GM18526 (cell line): ENCODE data around the gene GRWD1.

Experiments
- POLR2A ChIP-seq: IDR thresholded peaks from 3 replicates; pipeline ENCODE4 v1.6.1; 2011; ENCODE audit not compliant: insufficient read length; ENCODE audit errors: extremely low read depth

Gene GRWD1

DNA sequence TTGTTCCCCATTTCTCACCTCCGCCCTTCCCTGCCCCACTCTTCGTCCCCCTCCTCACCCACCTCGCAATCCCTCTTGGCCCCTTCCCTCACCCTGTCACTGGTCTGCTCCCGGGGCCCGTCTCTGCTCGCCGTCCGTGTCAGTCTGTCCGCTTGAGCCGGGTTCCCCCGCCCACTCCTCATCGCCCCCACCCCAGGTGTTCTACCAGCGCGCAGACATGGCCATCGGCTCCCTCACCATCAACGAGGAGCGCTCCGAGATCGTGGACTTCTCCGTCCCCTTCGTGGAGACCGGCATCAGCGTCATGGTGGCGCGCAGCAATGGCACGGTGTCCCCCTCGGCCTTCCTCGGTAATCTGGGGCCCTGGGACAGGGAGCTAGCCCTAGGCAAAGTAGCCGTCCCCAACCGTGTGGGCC lies 30.0 kb upstream of the GRWD1 start:
- TF ChIP-seq POLR2A = no peak

DNA sequence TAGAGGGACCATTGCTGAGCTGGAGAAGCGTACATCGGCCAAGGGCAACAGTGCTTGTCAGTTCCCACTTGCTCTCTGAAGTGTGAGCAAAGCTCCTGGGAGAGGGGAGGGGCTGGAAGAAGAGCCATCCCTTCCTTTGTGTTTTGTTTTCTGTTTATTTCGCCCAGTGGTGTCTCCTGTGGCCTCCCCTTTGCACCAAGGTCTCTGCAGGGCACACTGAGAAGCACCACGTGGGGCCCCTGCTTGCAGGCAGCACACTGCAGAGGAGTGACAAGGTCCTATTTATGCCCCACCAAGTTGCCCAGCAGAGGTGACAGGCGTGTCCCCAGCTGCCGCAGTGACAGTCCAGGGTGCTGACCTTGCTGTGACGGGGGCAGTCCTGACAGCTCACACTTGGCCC lies 28.4 kb upstream of the GRWD1 start:
- no peak for TF ChIP-seq POLR2A

DNA sequence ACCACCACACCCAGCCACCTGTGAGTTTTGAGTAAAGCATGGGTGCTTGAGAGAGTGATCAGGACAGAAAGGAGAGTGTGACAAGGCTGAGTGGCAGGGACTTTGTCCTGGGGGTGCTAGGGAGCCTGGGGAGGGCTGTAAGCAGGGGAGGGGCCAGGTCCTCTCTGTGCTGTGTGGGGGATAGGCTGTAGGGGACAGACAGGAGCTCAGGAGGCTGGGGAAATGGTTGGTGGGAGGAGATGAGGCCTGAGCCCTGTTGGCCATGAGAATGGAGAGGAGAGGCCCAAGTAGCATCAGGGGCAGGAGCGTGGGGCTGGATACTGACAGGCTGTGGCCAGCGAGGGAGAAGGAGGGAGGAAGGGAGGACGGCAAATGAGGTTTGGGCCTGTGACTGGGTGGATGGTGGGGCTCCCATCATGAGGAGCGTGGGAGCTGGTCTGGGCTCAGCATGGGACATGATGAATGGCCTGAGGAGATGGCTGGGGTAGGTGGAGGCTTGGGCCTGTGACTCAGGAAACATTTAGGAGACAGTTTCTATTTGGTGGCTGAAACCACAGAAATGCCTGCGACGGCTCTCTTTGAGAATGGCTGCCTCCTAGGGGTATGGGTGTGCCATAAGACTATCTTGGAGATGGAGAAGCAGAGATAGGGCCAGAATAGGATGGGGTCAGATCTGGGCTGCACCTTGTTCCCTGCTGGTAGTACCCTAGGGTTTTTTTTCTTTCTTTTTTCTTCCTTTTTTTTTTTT lies 27.3 kb upstream of the GRWD1 start:
- no peak for TF ChIP-seq POLR2A

DNA sequence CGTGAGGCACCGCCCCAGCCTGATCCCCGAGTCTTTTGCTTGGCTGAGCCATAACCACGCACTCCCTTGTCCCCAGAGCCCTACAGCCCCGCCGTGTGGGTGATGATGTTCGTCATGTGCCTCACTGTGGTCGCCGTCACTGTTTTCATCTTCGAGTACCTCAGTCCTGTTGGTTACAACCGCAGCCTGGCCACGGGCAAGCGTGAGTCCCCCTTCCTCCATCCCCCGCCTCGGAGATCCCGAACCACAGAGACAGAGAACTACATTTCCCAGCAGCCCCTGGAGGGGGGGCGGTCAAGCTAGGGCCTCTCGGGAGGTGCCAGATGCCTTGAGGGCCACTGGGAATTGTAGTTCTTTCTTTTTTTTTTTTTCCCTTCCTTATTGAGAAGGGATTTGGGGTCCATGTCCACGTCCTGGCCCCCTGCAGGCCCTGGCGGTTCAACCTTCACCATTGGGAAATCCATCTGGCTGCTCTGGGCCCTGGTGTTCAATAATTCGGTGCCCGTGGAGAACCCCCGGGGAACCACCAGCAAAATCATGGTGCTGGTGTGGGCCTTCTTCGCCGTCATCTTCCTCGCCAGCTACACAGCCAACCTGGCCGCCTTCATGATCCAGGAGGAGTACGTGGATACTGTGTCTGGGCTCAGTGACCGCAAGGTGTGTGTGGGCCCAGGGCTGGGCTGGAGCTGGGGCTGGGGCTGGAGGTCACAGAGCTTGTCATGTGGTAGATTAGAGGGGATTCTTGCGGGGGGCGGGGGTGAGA lies 26.4 kb upstream of the GRWD1 start:
- no peak for TF ChIP-seq POLR2A

DNA sequence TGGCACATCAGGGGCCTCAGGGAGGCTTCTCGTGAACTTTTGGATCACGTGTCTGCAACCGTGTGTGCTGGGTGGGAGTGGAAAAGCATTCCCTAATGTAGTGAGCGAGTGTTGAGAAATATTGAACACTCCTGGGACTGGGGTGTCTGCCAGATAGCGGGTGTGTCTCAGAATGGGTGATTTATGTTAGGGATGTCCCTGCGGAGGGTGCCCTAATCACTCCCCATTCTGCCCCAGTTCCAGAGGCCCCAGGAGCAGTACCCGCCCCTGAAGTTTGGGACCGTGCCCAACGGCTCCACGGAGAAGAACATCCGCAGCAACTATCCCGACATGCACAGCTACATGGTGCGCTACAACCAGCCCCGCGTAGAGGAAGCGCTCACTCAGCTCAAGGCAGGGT lies 24.2 kb upstream of the GRWD1 start:
- TF ChIP-seq POLR2A = no peak

DNA sequence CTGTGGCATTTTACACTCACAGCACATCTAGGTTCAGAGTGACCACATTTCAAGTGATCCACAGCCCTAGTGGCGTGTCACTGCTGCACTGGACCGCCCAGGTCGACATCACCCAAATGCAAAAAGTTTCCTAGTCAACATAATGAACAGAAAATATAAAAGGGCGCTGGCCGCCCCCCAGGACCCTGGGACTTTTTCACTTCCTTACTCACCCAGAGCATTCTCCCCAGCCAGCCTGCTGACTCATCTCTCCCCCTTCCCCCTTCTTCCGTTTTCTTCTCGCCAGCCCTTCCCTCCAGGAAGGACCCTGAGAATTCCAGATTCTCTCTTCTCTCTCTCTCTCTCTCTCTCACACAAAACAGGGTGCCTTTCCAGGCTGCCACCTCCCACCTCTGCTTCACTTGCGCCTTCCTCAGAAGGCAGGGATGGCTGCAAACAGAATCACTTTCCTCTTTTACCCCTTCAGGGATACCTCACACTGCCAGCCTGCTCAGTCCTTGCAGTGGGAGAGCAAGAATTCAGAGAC lies 21.0 kb upstream of the GRWD1 start:
- TF ChIP-seq POLR2A = no peak

DNA sequence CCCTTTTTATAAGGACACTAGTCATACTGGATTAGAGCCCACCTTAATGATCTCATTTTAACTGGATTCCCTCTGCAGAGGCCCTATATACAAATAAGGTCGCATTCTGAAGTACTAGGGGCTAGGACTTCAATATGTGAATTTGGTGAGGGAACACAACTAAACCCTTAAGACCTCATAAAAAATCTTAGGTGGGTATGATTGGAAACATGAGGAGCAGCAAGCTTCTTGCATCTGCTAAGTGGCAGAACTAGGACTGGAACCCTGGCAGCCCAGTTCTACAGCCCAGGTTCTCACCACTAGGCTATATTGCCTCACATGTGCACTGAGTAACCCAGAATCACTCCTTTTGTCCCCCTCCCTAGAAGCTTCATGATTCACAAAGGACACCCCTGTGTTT lies 17.1 kb upstream of the GRWD1 start:
- TF ChIP-seq POLR2A = no peak

DNA sequence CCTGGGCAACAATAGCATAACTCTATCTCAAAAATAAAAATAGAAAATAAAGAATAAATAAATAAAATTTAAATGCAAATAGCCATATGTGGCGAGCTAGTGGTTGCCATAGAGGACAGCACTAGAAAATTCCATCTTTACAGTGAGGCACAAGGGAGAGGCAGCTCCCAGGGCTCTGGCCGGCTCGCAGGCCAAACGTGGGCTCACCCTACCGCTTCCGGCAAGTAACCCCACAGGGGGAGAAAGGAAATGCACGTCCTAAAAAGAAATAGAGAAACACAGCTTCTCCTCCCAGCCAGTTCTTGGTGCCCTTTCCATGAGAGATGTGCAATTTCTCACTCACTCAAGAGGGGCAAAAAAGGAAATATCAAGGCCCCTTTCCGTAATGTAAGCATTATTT lies 12.4 kb upstream of the GRWD1 start:
- no peak for TF ChIP-seq POLR2A

DNA sequence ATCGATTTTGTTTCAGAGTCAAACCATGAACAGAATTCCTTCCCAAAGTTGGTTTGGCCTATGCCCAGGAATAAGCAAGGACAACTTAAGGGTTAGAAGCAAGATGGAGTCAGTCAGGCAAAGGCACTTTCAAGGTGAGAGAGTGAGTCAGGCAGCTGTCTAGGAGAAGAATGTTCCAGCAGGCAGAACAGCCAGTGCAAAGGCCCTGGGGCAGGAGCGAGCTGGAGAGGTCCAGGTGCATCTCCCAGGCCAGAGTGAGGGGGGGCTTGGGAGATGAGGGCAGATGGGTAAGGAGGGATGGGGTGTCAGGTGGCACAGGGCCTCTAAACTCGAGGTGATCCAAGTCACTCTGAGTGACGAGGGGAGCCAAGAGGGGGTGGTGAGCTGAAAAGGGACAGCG lies 9.2 kb upstream of the GRWD1 start:
- no peak for TF ChIP-seq POLR2A

DNA sequence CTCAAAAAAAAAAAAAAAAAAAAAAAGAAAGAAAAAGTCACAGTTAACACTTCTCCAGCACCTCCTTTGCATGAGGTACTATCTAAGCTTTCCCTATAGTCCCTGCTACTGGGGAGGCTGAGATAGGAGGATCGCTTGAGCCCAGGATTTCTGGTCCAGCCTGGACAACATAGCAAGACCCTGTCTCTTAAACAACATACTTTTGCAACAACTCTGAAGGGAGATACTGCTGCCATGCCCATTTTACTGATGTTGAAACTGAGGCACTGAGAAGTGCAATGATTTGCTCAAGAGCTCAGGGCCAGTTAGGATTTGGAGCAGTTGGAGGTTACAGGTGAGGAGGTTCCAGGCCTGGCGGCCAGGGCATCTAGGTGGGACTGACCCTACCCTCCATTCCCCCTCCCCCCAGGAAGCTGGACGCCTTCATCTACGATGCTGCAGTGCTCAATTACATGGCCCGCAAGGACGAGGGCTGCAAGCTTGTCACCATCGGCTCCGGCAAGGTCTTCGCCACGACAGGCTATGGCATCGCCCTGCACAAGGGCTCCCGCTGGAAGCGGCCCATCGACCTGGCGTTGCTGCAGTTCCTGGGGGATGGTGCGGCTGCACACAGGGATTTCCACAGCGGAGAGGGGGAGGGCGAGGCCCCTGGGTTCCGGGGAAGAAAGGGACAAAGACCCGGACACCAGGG lies 4.3 kb upstream of the GRWD1 start:
- no peak for TF ChIP-seq POLR2A

DNA sequence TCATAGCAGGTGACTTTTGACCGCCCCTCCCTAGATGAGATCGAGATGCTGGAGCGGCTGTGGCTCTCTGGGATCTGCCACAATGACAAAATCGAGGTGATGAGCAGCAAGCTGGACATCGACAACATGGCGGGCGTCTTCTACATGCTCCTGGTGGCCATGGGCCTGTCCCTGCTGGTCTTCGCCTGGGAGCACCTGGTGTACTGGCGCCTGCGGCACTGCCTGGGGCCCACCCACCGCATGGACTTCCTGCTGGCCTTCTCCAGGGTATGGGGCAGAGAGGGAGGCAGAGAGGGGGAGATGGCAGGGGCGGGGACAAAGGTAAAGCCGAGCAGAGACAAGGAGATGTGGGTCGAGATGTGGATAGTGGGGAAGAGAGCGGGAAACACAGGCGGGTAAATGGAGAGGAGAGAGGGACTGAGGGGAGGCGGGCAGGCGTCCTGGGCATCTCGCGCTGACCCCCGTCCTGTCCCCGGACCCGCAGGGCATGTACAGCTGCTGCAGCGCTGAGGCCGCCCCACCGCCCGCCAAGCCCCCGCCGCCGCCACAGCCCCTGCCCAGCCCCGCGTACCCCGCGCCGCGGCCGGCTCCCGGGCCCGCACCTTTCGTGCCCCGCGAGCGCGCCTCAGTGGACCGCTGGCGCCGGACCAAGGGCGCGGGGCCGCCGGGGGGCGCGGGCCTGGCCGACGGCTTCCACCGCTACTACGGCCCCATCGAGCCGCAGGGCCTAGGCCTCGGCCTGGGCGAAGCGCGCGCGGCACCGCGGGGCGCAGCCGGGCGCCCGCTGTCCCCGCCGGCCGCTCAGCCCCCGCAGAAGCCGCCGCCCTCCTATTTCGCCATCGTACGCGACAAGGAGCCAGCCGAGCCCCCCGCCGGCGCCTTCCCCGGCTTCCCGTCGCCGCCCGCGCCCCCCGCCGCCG lies 3.4 kb upstream of the GRWD1 start:
- TF ChIP-seq POLR2A = no peak

DNA sequence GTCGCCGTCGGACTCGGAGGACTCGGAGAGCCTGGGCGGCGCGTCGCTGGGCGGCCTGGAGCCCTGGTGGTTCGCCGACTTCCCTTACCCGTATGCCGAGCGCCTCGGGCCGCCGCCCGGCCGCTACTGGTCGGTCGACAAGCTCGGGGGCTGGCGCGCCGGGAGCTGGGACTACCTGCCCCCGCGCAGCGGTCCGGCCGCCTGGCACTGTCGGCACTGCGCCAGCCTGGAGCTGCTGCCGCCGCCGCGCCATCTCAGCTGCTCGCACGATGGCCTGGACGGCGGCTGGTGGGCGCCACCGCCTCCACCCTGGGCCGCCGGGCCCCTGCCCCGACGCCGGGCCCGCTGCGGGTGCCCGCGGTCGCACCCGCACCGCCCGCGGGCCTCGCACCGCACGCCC lies 2.5 kb upstream of the GRWD1 start:
- no peak for TF ChIP-seq POLR2A

DNA sequence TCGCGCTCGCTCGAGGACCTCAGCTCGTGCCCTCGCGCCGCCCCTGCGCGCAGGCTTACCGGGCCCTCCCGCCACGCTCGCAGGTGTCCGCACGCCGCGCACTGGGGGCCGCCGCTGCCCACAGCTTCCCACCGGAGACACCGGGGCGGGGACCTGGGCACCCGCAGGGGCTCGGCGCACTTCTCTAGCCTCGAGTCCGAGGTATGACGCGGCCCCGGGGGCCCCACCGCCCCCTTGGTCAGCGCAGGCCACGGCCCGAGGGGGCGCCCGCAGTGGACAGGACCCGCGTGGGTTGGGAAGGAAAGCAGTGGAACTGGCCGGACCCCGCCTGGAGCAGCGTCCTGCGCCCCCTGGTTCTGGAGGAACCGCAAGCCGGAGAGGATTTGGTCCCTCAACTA lies 2.1 kb upstream of the GRWD1 start:
- no peak for TF ChIP-seq POLR2A

DNA sequence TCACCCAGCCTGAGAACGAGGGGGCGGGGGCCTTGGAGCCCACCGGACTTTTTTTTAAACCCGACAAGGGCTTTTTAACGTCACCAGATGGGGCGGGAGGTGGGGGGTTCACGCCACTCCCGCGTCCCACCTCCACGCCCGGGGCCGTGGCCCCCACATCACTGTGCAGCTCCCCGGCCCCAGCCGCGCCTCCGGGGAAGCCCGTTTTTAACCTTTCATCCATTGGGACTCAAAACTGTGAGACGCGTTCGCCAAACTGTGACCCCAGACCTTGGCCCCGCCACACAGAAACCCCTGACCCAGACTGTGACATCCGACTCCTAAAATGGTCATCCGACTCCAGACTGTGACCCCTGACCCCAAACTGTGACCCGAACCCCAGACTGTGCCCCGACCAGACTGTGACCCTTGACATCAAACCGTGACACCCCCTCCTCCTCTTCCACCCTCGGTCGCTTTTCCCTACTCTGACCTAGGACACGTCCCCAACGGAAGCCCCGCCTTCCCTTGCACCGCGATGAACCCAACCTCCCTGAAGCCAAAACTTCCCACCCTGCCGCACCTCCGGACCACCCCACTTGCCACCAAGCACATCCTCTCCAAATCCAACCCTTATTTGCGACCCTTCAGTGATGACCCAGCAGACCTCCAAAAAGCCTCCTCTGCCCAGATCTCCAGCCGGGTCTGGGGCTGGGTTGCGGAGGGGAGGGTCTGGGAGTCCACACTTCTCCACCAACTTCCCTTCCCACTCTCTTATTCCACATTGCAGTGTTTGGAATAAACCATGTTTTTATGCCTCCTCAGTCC lies 1.5 kb upstream of the GRWD1 start:
- TF ChIP-seq POLR2A = no peak
